ENCODE data around the gene PQBP1. TPM values are rescaled to one million over a fixed set of nuclear protein-coding genes. Genes with fewer than 3 reads are reported as not detected.
"Not testable (repeated sequence)": the region's sequence is repeated elsewhere in the genome, so short reads cannot be mapped to it uniquely, and the experiment has no call there.

PQBP1 gene, protein sequence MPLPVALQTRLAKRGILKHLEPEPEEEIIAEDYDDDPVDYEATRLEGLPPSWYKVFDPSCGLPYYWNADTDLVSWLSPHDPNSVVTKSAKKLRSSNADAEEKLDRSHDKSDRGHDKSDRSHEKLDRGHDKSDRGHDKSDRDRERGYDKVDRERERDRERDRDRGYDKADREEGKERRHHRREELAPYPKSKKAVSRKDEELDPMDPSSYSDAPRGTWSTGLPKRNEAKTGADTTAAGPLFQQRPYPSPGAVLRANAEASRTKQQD
- total RNA-seq: 56.2 TPM
- long read RNA-seq, transcript PQBP1-216 (7 exons, 938 nt): major isoform, 19 of 47 reads
- long read RNA-seq, transcript PQBP1-207 (7 exons, 1,020 nt): minor isoform, 17 of 47 reads
- long read RNA-seq, partial matches to known transcripts: 1 of 47 reads
- long read RNA-seq, other reads (novel, unspliced or antisense): 5 of 47 reads

DNA sequence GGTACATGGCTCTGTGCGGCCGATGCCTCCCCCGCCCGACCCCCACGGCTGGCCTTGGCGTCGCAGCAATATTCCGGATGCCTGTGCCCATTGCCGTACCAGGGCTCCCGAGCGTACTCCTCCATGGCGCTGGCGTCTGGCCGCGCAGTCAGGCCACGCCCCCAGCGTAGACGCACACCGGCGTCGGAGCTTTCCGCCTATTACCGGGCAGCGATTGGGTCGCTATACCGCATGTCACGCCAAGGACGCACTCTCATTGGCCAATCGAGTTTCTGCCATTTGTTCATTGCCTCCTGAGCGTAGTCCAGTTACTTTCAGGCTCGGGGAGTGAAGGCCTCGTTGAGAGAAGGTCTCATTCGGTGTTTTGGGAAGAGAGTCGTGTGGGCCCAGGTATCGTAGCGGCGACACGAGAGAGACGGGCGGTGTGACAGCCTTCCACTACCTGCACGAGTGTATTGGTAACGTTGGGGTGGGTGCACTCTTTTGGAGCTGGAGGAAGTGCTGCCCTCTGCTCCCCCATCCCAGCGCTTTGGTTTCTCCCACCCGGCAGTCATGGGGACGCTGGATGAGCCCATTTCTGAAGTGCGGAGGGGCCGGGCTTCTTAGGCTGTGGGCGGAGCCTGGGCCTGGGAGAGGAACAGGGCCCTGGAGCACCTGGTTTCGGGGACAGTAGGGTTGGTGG lies at the start of gene PQBP1, which contains the start of gene TIMM17B:
PQBP1 (plus strand) TSS at position 306 of the 682 bp plus-strand sequence. CDS start 580 bp downstream, outside the sequence.
TIMM17B (minus strand) TSS at position 144 of the 682 bp plus-strand sequence; CDS start at position 125, 19 bp downstream.
- ATAC-seq (ENCODE audit: poor library complexity) (peak; percentile 97), DNase-seq (peak; percentile 93)
- intact Hi-C loops (cut with DNase I): loop anchor here (10.0 kb wide), 1 partner anchor 93 kb away; the partner anchor contains the start of gene HDAC6

DNA sequence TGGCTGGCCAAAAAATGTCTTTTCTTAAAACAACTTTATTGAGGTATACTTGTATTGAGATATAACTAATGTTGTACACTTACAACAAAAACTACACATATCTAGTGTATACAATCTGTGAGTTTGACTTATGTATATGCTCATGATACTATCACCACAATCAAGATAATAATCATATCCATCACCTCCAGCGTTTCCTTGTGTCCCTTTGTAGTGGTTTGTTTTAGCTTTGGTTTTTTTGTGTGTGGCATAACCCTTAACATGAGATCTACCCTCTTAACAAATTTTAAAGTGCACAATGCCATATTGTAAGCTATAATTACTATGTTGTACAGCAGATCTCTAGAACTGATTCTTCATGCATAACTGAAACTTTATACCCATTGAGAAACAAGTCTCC lies 48.9 kb upstream of the PQBP1 start:
- DNase-seq (no peak), ATAC-seq (ENCODE audit: poor library complexity) (no peak)
- intact Hi-C loops (cut with DNase I): no loop called here

DNA sequence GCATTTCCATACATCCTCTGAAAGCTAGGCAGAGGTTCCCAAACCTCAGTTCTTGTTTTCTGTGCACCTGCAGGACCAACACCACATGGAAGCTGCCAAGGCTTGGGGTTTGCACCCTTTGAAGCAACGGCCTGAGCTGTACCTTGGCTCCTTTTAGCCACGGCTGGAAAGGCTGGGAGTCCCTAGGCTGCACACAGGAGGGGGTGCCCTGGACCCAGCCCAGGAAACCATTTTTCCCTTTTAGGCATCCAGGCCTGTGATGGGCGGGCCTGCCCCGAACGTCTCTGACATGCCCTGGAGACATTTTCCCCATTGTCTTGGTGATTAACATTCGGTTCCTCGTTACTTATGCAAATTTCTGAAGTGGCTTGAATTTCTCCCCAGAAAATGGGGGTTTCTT lies 44.9 kb upstream of the PQBP1 start:
- no peak for DNase-seq
- ATAC-seq (ENCODE audit: poor library complexity): no peak
- intact Hi-C loops (cut with DNase I): no loop called here

DNA sequence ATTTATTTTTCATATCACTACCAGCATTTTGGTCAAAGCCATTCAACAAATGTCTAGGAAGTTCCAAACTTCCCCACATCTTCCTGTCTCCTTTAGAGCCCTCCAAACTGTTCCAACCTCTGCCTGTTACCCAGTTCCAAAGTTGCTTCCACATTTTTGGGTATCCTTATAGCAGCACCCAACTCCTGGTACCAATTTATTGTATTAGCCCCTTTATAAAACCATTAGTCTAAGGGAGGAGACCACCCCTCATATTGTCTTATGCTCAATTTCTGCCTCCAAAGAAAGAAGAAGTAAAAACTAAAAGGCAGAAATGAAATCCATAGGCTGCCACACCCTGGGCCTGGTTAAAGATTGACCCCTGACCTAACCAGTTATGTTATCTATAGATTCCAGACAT lies 44.2 kb upstream of the PQBP1 start:
- DNase-seq; ATAC-seq (ENCODE audit: poor library complexity); intact Hi-C loops (cut with DNase I): not testable (repeated sequence)

DNA sequence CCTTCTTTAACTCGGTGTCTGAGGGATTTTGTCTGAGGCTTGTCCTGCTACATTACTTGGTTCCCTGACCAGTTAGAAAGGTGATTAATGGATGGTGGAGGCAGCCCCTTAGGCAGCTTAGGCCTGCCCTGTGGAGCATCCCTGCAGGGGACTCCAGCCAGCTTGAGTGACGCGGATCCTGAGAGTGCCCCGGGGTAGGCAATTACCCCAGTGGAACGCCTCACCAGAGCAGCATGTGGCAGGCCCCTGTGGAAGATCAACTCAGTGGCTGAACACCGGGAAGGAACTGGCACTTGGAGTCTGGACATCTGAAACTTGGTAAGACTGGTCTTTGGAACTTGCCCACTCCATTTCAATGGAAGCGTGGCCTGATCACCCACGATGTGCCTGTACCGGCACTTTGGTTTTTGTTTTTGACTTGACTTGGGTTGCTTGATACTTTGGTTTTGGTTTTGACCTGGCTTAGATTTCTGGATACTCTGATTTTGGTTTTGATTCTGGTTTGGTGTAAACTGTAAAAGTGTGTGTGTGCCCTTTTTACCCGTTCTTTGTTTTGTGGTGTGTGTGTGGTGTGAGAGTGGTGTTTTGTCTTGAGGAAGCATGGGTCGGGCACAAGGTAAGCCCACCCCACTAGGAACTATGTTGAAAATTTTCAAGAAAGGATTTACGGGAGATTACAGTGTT lies 43.5 kb upstream of the PQBP1 start:
- intact Hi-C loops (cut with DNase I); ATAC-seq (ENCODE audit: poor library complexity); DNase-seq: not testable (repeated sequence)

DNA sequence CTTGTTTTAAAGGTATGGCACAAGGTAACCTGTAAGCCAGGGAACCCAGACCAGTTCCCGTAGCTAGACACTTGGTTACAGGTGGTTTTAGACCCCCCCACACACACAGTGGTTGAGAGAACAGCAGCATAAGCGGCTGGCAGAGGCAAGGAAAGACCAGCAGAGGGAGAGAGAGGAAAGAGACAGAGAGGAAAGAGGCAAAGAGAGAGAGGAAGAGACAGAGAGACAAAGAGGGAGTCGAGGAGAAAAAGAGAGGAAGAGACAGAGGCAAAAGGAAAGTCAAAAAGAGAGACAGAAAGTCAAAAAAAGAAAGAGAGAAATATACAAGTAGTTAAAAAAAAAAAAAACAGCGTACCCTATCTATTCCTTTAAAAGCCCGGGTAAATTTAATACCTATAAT lies 42.8 kb upstream of the PQBP1 start:
- ATAC-seq (ENCODE audit: poor library complexity) (no peak), DNase-seq (no peak)
- intact Hi-C loops (cut with DNase I): no loop called here

DNA sequence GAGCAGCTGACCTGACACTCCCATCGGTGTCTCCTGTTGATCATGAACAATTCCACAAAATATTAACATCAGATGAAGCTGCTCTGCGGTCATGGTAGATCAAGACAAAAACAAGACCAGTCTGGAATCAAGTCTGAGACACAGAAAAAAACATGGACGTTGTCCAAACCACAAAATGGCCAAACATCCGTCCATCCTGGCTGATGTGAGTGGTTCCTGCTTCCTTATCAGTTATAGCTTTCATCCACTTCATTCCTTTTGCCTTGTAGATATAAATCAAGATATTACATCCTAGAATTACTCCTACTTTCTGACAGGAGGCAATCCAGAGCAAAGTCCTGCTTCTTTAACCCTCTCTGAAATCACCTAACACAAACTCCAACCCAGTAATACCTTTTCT lies 33.5 kb upstream of the PQBP1 start:
- no peak for DNase-seq
- intact Hi-C loops (cut with DNase I): no loop called here
- ATAC-seq (ENCODE audit: poor library complexity): no peak

DNA sequence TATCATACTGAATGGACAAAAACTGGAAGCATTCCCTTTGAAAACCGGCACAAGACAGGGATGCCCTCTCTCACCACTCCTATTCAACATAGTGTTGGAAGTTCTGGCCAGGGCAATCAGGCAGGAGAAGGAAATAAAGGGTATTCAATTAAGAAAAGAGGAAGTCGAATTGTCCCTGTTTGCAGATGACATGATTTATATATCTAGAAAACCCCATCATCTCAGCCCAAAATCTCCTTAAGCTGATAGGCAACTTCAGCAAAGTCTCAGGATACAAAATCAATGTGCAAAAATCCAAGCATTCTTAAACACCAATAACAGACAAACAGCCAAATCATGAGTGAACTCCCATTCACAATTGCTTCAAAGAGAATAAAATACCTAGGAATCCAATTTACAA lies 25.7 kb upstream of the PQBP1 start:
- intact Hi-C loops (cut with DNase I); ATAC-seq (ENCODE audit: poor library complexity); DNase-seq: not testable (repeated sequence)

DNA sequence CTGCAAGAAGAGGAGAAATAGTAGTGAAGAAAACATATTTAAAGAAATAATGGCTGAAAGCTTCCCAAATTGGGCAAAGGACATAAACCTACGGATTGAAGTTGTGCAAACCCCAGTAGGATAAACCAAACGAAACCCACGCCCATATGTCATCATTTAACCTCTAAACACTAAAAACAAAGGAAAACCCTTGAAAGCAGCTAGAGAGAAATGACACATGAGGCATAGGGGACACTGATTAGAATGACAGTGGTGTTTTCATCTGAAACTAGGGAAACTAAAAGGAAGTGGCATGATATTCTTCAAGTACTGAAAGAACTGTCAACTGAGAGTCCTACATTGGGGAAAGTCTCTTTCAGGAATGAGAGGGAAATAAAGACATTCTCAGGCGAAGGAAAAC lies 20.8 kb upstream of the PQBP1 start:
- intact Hi-C loops (cut with DNase I); ATAC-seq (ENCODE audit: poor library complexity); DNase-seq: not testable (repeated sequence)

DNA sequence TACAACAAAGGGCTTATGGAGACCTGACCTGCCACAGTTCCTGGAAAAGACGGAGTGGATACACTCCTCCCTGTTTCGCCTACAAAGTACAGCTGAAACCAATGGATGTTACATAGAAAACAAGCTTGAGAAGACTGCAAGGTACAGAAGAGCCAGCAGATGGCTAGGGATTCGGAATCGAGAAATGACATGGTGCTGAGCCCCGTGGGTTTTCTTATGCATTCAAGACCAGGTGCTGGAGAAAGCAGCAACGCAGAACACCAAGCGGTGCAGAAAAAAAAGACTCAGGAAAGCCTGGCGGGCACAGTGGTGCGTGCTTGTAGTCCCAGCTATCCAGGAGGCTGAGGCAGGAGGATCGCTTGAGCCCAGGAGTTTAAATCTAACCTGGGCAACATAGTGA lies 14.0 kb upstream of the PQBP1 start:
- intact Hi-C loops (cut with DNase I): no loop called here
- no peak for ATAC-seq (ENCODE audit: poor library complexity)
- DNase-seq: no peak

DNA sequence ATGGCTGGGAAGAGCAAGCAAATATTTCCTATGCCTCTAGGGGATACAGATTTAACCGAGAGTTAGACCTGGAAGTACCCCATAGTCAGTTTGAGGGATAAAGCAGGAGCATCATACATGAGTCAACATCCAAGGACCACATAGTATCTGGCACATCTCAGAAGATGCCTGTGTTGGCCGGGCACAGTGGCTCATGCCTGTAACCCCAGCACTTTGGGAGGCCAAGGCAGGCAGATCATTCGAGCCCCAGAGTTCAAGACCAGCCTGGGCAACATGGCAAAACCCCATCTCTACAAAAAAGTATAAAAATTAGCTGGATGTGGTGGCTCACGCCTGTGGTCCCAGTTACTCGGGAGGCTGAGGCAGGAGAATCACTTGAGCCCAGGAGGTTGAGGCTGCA lies 11.1 kb upstream of the PQBP1 start:
- ATAC-seq (ENCODE audit: poor library complexity); intact Hi-C loops (cut with DNase I); DNase-seq: not testable (repeated sequence)

DNA sequence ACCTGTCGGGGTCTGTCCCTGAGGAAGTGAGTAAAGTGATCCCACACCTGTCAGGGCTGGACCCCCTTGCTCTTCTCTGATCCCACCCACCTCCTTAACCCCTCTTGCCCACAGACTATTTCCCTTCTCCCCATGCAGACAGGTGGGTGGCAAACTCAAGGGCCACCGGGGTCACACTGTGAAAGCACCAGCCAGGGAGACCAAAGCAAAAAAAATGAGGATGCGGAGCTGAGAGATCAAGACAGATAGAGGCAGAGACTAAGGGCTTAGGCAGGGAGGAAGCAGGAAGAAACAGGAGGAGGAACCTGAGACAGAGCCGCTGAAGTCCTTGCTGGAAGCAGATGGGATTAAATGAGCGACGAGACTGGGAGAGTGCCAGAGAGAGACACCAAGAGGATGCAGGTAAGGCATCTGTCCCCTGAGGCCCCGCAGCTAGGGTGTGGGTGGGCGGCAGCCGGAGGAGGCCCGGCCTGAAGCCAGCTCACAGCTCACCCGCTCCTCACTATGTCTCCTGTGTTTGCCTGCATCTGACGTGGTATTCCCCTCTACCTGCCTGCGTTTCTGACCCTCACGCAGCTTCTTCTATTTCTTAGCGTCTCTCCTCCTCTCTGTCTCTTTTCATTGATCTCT lies 7.3 kb upstream of the PQBP1 start:
- DNase-seq (no peak), ATAC-seq (ENCODE audit: poor library complexity) (no peak)
- intact Hi-C loops (cut with DNase I): loop anchor here (10.0 kb wide), 1 partner anchor 86 kb away; the partner anchor contains the start of gene HDAC6

DNA sequence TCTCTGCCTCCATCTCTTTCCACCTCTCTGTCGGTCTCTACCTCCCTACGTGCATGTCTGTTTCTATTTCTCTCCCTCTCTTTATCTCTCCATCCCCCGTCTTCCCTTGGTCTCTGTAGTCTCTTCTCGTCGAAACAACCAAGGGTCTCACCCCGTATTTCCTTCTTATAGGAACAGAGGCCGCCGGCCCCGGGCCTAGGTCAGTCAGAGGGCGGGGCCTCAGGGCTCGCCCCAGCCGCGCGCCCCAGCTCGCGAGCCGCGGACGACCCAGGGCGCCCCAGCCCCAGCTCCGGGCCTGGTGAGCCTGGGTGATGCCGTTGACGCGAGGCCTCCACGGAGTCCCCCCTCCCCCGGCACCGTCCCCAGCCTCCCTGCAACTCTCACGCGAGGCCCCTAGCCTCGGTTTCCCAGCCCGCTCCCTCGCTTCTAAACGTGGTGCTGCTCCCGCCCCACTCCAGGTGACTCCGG lies 6.8 kb upstream of the PQBP1 start:
- intact Hi-C loops (cut with DNase I): loop anchor here (10.0 kb wide), 1 partner anchor 86 kb away; the partner anchor contains the start of gene HDAC6

DNA sequence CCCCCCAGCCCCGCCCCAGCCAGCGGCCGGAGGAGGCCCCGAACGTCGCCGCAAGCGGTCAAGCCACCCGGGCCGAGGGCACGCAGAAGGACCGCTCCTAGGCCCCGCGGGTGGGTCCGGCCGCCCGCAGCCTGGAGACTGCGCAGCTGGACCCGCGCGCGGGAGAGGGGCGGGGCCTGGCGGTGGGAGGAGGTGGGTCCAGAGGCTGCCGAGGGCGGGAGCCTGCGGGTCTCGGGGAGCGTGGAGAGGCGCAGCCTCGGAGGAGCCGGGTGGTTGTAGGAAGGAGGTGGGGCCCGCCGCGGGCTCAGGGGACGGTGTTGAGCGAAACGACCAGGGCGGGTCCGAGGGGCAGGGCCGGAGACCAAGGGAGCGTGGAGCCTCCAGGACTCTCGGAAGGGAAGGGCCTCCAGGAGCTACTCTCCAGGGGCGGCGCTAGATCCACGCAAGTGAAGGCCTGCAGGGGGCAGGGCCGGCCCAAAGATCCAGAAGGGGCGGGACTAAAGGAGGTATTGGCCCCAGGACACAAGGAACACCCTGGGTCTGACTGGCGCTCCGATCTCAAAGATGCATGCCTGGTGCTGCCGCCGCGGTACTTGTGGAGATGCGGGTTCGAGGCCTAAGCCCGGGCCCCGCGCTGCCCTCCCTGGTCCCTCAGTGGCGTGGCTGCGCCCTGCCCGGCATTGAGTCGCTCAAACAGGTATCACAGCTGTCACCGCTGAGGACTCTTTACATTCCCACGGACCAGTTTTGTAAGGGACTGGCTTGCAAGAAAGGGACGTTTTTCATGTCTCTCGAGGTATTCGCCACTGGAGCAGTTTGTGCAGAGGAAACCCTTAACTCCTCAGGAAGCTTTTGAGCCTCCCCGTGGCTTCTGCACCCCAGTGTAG lies 6.1 kb upstream of the PQBP1 start:
- intact Hi-C loops (cut with DNase I): loop anchor here (10.0 kb wide), 1 partner anchor 87 kb away; the partner anchor contains the start of gene HDAC6
- peak; percentile 97 for ATAC-seq (ENCODE audit: poor library complexity)
- peak; percentile 91 for DNase-seq

More for the DNA sequence above, 6.8 kb upstream of the PQBP1 start:
- ATAC-seq (ENCODE audit: poor library complexity) (peak; percentile 65), DNase-seq (peak; percentile 49)

DNA sequence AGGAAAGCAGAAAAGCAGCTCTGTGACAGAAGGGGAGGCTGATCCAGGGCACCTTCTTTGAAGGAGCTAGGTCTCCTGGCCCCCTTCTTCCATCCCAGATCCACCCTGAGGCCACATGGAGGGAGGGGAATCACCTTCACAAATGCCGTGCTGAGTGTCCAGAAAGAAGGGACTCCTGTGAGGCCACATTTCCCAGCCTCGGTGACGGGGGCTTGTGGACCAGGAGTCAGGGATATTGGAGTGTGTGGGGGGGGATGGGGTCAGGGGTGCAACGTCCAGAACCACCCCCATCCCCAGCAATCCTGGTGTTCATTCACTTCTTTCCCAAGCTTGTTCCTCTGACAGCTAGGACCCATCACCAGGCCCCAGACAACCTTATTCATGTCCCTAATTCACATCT lies 4.8 kb upstream of the PQBP1 start:
- intact Hi-C loops (cut with DNase I): loop anchor here (10.0 kb wide), 1 partner anchor 88 kb away; the partner anchor contains the start of gene HDAC6
- ATAC-seq (ENCODE audit: poor library complexity) (no peak), DNase-seq (no peak)

DNA sequence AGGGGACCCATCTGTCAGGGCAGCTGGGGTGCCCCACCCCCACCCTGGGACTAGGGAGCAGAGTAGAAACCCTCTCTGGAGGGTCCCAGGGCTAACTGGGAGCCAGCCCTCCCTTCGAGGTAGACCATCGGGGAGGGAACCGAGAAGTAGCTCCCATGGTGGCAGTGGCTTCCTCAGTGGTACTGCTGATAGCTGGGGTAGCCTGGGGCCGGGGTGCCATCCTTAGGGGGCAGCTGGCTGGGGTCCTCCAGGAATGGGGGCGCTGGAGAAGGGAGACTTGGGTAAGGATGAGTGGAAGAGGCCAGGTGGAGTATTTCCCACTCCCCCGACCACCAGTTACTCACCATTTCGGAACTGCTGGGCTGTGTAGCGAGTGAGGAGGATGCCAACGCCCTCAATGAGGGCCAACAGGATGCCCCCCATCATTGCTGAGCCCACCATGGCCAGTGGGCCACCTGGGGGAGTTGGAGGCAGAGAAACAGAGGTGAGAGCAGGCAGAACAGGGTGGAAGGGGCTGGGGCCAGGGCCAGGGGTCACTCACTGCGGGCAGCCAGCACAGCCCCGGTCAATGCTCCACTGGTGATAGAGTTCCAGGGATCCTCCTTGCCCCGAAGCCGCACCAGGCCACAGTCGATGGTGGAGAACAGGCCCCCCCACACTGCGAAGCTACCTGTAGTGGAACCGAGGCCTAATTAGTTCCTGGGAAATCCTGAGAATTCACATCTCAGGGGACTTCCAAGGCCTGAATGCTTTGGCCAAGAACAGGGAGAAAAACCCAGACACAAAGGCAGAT lies 4.0 kb upstream of the PQBP1 start:
- intact Hi-C loops (cut with DNase I): loop anchor here (10.0 kb wide), 1 partner anchor 89 kb away; the partner anchor contains the start of gene HDAC6
- no peak for ATAC-seq (ENCODE audit: poor library complexity)

More for the DNA sequence above, 4.0 kb upstream of the PQBP1 start:
- DNase-seq: no peak
